A549 (cell line): ENCODE results near the gene PIK3CD.
"Not testable (repeated sequence)": the region's sequence is repeated elsewhere in the genome, so short reads cannot be mapped to it uniquely, and the experiment has no call there.

Source experiments
- CHD2 ChIP-seq: fragments of 150-350 bp; IDR thresholded peaks from 2 replicates; pipeline ENCODE4 v1.6.1; 2014; ENCODE audit warnings: low read length; ENCODE audit not compliant: partially characterized antibody
- CTCF ChIP-seq: fragments of >200 bp; sonication (Bioruptor Twin); formaldehyde crosslinking; IDR thresholded peaks from 3 replicates; pipeline ENCODE4 v1.5.1; 2016
- EHMT2 ChIP-seq: fragments of 200-600 bp; sonication (generic); IDR thresholded peaks from 2 replicates; pipeline ENCODE4 v1.6.1; 2016; ENCODE audit warnings: antibody characterized with exemption, low read depth, mild to moderate bottlenecking, moderate library complexity
- EP300 ChIP-seq, 2 experiments: fragments of >200 bp; sonication (Bioruptor Twin); formaldehyde crosslinking; IDR thresholded peaks; 2 replicates in 1 of 2; 3 replicates in 1 of 2; pipeline ENCODE4 v1.6.1; 2016 to 2017
- HOXA7 ChIP-seq: fragments of 250-450 bp; sonication (Bioruptor Pico); IDR thresholded peaks from 2 replicates; pipeline ENCODE4 v1.5.0; 2020; ENCODE audit warnings: mild to moderate bottlenecking, moderate library complexity
- JUN ChIP-seq, 2 experiments: fragments of >200 bp; sonication (Bioruptor Twin); formaldehyde crosslinking; IDR thresholded peaks; 2 replicates in 1 of 2; 3 replicates in 1 of 2; pipeline ENCODE4 v1.6.1; 2016 to 2017
- MAFK ChIP-seq: fragments of 450-650 bp; IDR thresholded peaks from 2 replicates; pipeline ENCODE4 v1.6.1; 2014; ENCODE audit not compliant: partially characterized antibody
- MYC ChIP-seq: IDR thresholded peaks from 2 replicates; pipeline ENCODE4 v1.6.1; 2012; ENCODE audit warnings: mild to moderate bottlenecking, inconsistent platforms, low read length, improper control_type of control experiment, borderline replicate concordance
- PBX3 ChIP-seq: IDR thresholded peaks from 2 replicates; pipeline ENCODE4 v1.6.1; 2012
- PHF8 ChIP-seq: fragments of 200-600 bp; sonication (generic); IDR thresholded peaks from 2 replicates; pipeline ENCODE4 v1.6.1; 2016; ENCODE audit warnings: low read depth, mild to moderate bottlenecking, antibody characterized with exemption, moderate library complexity, borderline replicate concordance
- POLR2A ChIP-seq: IDR thresholded peaks from 2 replicates; pipeline ENCODE4 v1.6.1; 2012; ENCODE audit warnings: mild to moderate bottlenecking, low read length
- ZC3H11A ChIP-seq: fragments of 450-650 bp; IDR thresholded peaks from 2 replicates; pipeline ENCODE4 v1.6.1; 2014; ENCODE audit warnings: antibody characterized with exemption, mild to moderate bottlenecking

GRCh38 chr1:9762446-9762845 lies 110.9 kb downstream of the PIK3CD start:
- TF ChIP-seq CHD2; CTCF; POLR2A; EP300 (IDR thresholded peaks at IDR 0.05); EHMT2; MYC; JUN (IDR thresholded peaks at IDR 0.05); HOXA7 (CRISPR knock-in tag); PHF8; ZC3H11A; PBX3; MAFK: not testable (repeated sequence)
